Fibroblast of pulmonary artery (primary cell): ENCODE results near the gene MAPRE3.

ENCODE experiments used
- DNase-seq: peaks from one replicate; pipeline ENCODE4 v3.0.0-alpha.2; 2010; ENCODE audit warnings: low read depth
- H3K4me3 ChIP-seq: replicated peaks from 2 replicates; pipeline ENCODE4 v1.5.1; 2011; ENCODE audit warnings: low read depth, mild to moderate bottlenecking, control low read depth, low read length, moderate library complexity
- TF ChIP-seq, protein P1 (sequence below): IDR thresholded peaks from 2 replicates; pipeline ENCODE4 v1.5.1; 2011; ENCODE audit warnings: mild to moderate bottlenecking, control low read depth, low read length, inconsistent platforms; ENCODE audit errors: missing control alignments

The MAPRE3 gene

DNA sequence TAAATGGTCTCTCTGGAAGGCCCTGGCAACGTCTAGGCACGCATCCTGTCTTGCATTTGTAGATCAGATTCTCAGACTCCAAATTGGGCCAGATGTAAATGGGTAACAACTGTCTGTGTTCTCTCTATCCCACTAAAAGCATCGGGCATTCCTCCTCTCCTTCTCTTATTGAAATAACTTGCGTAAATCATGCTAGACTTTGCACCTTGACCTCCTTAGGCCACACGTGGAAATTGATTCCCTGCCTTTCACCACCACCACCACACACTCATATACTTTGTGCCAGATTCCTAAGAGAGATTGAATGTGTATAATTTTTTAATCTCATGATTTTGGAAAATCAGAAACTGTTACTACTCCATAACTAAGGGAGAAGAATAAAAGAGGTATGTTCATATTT, 21.3 kb downstream of the MAPRE3 start:
- TF ChIP-seq, protein P1, sequence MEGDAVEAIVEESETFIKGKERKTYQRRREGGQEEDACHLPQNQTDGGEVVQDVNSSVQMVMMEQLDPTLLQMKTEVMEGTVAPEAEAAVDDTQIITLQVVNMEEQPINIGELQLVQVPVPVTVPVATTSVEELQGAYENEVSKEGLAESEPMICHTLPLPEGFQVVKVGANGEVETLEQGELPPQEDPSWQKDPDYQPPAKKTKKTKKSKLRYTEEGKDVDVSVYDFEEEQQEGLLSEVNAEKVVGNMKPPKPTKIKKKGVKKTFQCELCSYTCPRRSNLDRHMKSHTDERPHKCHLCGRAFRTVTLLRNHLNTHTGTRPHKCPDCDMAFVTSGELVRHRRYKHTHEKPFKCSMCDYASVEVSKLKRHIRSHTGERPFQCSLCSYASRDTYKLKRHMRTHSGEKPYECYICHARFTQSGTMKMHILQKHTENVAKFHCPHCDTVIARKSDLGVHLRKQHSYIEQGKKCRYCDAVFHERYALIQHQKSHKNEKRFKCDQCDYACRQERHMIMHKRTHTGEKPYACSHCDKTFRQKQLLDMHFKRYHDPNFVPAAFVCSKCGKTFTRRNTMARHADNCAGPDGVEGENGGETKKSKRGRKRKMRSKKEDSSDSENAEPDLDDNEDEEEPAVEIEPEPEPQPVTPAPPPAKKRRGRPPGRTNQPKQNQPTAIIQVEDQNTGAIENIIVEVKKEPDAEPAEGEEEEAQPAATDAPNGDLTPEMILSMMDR, result no peak
- DNase-seq, result no peak

DNA sequence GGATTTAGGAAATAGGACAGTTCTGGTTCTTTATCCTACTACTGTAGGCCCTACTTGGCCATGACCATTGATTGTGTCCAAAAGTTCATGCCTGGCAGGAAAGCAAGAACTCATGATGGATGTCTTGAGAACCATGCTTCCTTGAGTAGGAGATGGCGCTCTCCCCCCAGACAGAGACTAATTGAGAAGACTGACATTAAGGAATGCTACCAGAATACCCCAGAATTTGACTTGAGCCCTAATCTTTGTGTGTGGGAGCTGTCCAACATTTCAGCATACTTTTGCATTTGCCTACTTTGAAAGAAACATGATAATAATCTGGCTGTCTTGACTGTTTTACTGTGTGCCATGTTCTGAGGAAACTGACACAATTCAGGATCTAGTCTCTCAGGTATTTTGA, 23.3 kb downstream of the MAPRE3 start:
- TF ChIP-seq, protein P1, result no peak
- no peak for DNase-seq
- H3K4me3 ChIP-seq, result no peak overlapping the region

More for the DNA sequence above, 21.3 kb downstream of the MAPRE3 start:
- no peak overlapping the region for H3K4me3 ChIP-seq

DNA sequence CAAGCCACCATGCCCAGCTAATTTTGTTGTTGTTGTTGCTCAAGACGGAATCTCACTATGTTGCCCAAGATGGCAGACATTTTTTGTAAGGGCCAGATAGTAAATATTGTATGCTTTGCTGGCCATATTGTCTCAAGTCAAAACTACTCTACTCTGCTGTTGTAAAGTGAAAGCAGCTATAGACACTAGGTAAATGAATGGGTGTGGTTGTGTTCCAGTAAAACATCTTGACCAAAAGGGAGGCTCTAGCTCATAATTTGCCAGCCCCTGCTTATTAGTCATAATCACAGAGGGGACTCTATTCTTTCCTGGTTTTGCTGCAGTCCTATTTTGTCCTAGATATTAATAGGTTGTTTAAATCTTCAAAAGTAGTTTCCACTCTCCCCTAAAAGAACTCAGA, 24.5 kb downstream of the MAPRE3 start:
- TF ChIP-seq, protein P1, result no peak
- no peak for DNase-seq
- no peak overlapping the region for H3K4me3 ChIP-seq

DNA sequence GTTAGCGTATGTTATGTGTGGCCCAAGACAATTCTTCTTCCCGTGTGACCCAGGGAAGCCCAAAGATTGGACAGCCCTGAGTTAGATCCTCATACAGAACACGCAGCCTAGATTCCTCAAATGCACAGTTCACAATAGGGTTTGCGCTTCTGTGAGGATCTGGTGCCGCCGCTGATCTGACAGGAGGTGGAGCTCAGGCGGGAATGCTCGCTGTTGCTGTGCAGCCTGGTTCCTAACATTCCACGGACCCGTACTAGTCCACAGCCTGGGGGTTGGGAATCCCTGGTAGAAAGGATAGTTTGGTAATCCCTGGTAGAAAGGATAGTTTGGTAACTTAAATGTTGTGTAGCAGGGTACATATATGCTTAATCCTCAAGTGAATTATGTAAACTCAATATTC, 27.0 kb downstream of the MAPRE3 start:
- no peak for DNase-seq
- no peak overlapping the region for H3K4me3 ChIP-seq
- TF ChIP-seq, protein P1, result no peak

DNA sequence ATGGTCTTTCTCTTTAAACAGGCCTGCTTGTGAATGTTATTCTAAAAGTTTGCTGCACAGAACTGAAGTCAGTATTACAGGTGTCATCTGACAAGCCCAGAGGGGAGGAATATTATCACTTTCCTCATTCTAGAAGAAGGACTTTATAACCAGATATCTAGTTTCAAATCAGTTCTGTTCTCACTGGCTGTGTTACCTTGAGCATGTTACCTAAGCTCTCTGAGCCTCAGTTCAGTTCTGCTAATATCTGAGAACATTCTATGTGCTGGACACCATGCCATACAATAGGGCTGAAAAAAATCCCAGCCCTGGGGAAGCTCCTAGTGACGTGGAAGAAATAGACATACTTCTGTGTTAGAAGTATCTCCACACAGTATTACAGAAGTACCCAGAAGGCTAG, 27.9 kb downstream of the MAPRE3 start:
- DNase-seq, result no peak
- TF ChIP-seq, protein P1, result no peak
- no peak overlapping the region for H3K4me3 ChIP-seq

DNA sequence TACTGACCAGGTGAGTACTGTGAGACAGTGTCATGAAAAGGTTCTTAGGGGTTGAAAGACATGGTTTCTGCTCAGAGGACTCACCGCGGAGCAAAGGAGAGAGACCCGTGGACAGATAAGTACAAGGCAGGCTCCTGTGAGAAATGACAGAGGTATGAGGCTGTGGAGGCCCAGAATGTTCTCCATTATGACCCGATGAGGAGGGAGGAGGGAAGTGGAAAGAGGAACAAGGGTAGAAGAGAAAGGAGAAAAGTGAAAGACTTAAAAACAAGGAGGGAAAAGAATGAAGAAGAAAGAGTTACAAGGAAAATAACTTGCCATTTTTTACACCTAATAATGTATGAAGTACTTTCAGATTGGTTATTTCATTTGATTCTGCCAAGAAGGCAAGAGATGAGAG, 29.8 kb downstream of the MAPRE3 start:
- TF ChIP-seq, protein P1, result no peak
- no peak overlapping the region for H3K4me3 ChIP-seq
- no peak for DNase-seq

DNA sequence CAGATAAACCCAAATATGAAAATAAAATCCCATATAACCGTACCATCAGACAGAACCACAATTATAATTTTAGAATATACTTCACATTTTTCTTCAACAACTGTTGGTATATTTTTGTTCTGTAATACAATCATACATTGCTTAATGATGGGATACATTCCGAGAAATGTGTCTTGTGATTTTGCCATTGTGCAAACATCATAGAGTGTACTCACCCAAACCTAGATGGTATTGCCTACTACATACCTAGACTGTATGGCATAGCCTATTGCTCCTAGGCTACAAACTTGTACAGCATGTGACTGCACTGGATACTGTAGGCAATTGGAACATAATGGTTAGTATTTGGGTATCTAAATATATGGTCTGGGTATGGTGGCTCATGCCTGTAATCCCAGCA, 30.6 kb downstream of the MAPRE3 start:
- H3K4me3 ChIP-seq, result no peak overlapping the region
- no peak for DNase-seq
- TF ChIP-seq, protein P1, result no peak
